H9 (cell line): ENCODE measurements around the gene CCNI2. TPM values are rescaled to one million over a fixed set of nuclear protein-coding genes. Genes with fewer than 3 reads are reported as not detected.

ENCODE experiments used
- DNase-seq: peaks from one replicate; pipeline ENCODE4 v3.0.0-alpha.2; 2017
- H2AFZ ChIP-seq: one replicate; pipeline ENCODE4 v1.6.1; 2013; ENCODE audit warnings: mild to moderate bottlenecking, low read length, control low read depth, moderate library complexity
- H2AK5ac ChIP-seq: 2 replicates; pipeline ENCODE4 v1.6.1; 2013; ENCODE audit warnings: low read length, control low read depth, mixed read lengths; ENCODE audit not compliant: insufficient read length
- H2BK120ac ChIP-seq: one replicate; pipeline ENCODE4 v1.6.1; 2013; ENCODE audit warnings: low read depth, mild to moderate bottlenecking, low read length, control low read depth, inconsistent platforms; ENCODE audit not compliant: poor library complexity, severe bottlenecking
- H2BK12ac ChIP-seq: 2 replicates; pipeline ENCODE4 v1.6.1; 2013; ENCODE audit warnings: low read length, control low read depth, mixed read lengths, low read depth; ENCODE audit not compliant: insufficient read length
- H2BK15ac ChIP-seq: 2 replicates; pipeline ENCODE4 v1.6.1; 2013; ENCODE audit warnings: low read depth, low read length, control low read depth
- H2BK20ac ChIP-seq: one replicate; pipeline ENCODE4 v1.6.1; 2013; ENCODE audit warnings: low read depth, mild to moderate bottlenecking, low read length, control low read depth, inconsistent platforms; ENCODE audit not compliant: poor library complexity, severe bottlenecking
- H2BK5ac ChIP-seq: 2 replicates; pipeline ENCODE4 v1.6.1; 2013; ENCODE audit warnings: low read length, control low read depth, mixed read lengths; ENCODE audit not compliant: insufficient read length
- H3K14ac ChIP-seq: 2 replicates; pipeline ENCODE4 v1.6.1; 2013; ENCODE audit warnings: low read length, control low read depth; ENCODE audit not compliant: insufficient read depth
- H3K18ac ChIP-seq: 2 replicates; pipeline ENCODE4 v1.6.1; 2013; ENCODE audit warnings: low read depth, mild to moderate bottlenecking, mixed read lengths, low read length, control low read depth; ENCODE audit not compliant: insufficient read length
- H3K23ac ChIP-seq: 2 replicates; pipeline ENCODE4 v1.6.1; 2013; ENCODE audit warnings: low read length, control low read depth, mixed read lengths, low read depth; ENCODE audit not compliant: insufficient read length
- H3K23me2 ChIP-seq: 2 replicates; pipeline ENCODE4 v1.6.1; 2013; ENCODE audit warnings: low read depth, mild to moderate bottlenecking, mixed read lengths, low read length, control low read depth; ENCODE audit not compliant: insufficient read length, poor library complexity, severe bottlenecking
- H3K27ac ChIP-seq: 2 replicates; pipeline ENCODE4 v1.5.1; 2013; ENCODE audit warnings: low read length, control low read depth, mixed read lengths, low read depth; ENCODE audit not compliant: insufficient read length
- H3K27me3 ChIP-seq: 2 replicates; pipeline ENCODE4 v1.6.1; 2013; ENCODE audit warnings: low read length, control low read depth, inconsistent platforms; ENCODE audit not compliant: insufficient read depth
- H3K4ac ChIP-seq: 2 replicates; pipeline ENCODE4 v1.6.1; 2013; ENCODE audit warnings: low read depth, mild to moderate bottlenecking, control low read depth, inconsistent platforms, low read length, moderate library complexity
- H3K4me1 ChIP-seq: 2 replicates; pipeline ENCODE4 v1.6.1; 2013; ENCODE audit warnings: low read length, control low read depth, inconsistent platforms; ENCODE audit not compliant: insufficient read depth
- H3K4me2 ChIP-seq: 2 replicates; pipeline ENCODE4 v1.6.1; 2013; ENCODE audit warnings: low read length, control low read depth, mixed read lengths; ENCODE audit not compliant: insufficient read length, insufficient read depth
- H3K56ac ChIP-seq: 2 replicates; pipeline ENCODE4 v1.6.1; 2013; ENCODE audit warnings: low read depth, mild to moderate bottlenecking, mixed read lengths, low read length, control low read depth; ENCODE audit not compliant: insufficient read length
- H3K79me1 ChIP-seq: 2 replicates; pipeline ENCODE4 v1.6.1; 2013; ENCODE audit warnings: low read depth, mild to moderate bottlenecking, moderate library complexity, low read length, control low read depth, inconsistent platforms; ENCODE audit not compliant: insufficient read depth, poor library complexity, severe bottlenecking
- H3K79me2 ChIP-seq: 2 replicates; pipeline ENCODE4 v1.6.1; 2013; ENCODE audit warnings: low read length, control low read depth, inconsistent platforms; ENCODE audit not compliant: insufficient read depth
- H3K9ac ChIP-seq: 2 replicates; pipeline ENCODE4 v1.6.1; 2013; ENCODE audit warnings: low read length, control low read depth, mixed read lengths; ENCODE audit not compliant: insufficient read length; ENCODE audit errors: extremely low read depth
- H3K9me3 ChIP-seq: one replicate; pipeline ENCODE4 v1.6.1; 2013; ENCODE audit warnings: low read depth, low read length, inconsistent platforms; ENCODE audit not compliant: control insufficient read depth
- H3T11ph ChIP-seq: one replicate; pipeline ENCODE4 v1.6.1; 2013; ENCODE audit warnings: mild to moderate bottlenecking, low read length, control low read depth, inconsistent platforms
- H4K20me1 ChIP-seq: one replicate; pipeline ENCODE4 v1.6.1; 2013; ENCODE audit not compliant: control insufficient read depth, insufficient read length, insufficient read depth
- H4K5ac ChIP-seq: 2 replicates; pipeline ENCODE4 v1.6.1; 2013; ENCODE audit warnings: low read depth, mild to moderate bottlenecking, mixed read lengths, low read length, control low read depth; ENCODE audit not compliant: insufficient read length
- H4K8ac ChIP-seq: replicated peaks from 2 replicates; pipeline ENCODE4 v1.6.1; 2013; ENCODE audit warnings: low read length, control low read depth, mixed read lengths, low read depth; ENCODE audit not compliant: insufficient read length
- H4K91ac ChIP-seq: 2 replicates; pipeline ENCODE4 v1.6.1; 2013; ENCODE audit warnings: low read depth, mild to moderate bottlenecking, moderate library complexity, mixed read lengths, low read length, control low read depth; ENCODE audit not compliant: insufficient read length
- H3K27ac Mint-ChIP-seq, 3 experiments: 2 replicates in 2 of 3; 3 replicates in 1 of 3; pipeline ENCODE4 v1.8.0; 2020 to 2021; ENCODE audit warnings: mixed read lengths in 3 of 3, mild to moderate bottlenecking in 1 of 3, moderate library complexity in 1 of 3
- H3K27me3 Mint-ChIP-seq: 2 replicates; pipeline ENCODE4 v1.8.0; 2021; ENCODE audit warnings: low read depth, mild to moderate bottlenecking, moderate library complexity, mixed read lengths
- H3K36me3 Mint-ChIP-seq, 3 experiments: 2 replicates in 2 of 3; 3 replicates in 1 of 3; pipeline ENCODE4 v1.8.0; 2020 to 2021; ENCODE audit warnings: low read depth in 3 of 3, mixed read lengths in 3 of 3; ENCODE audit not compliant: insufficient read depth in 1 of 3
- H3K4me1 Mint-ChIP-seq, 2 experiments: 2 replicates each; pipeline ENCODE4 v1.8.0; 2020; ENCODE audit warnings: mixed read lengths in 2 of 2
- H3K4me3 Mint-ChIP-seq, 2 experiments: 2 replicates in 1 of 2; 3 replicates in 1 of 2; pipeline ENCODE4 v1.8.0; 2020 to 2021; ENCODE audit warnings: mild to moderate bottlenecking in 2 of 2, mixed read lengths in 2 of 2, moderate library complexity in 1 of 2
- H3K9me3 Mint-ChIP-seq, 2 experiments: 2 replicates in 1 of 2; 3 replicates in 1 of 2; pipeline ENCODE4 v1.8.0; 2020; ENCODE audit warnings: mild to moderate bottlenecking in 2 of 2, mixed read lengths in 2 of 2, moderate library complexity in 1 of 2
- WGBS: extraction: QIAGEN DNeasy Blood & Tissue Kit; methylation state at CpG from one replicate; pipeline ENCODE4 v1.1.7; 2013; ENCODE audit warnings: missing lambda C conversion rate, low lambda C conversion rate, mixed read lengths; ENCODE audit not compliant: insufficient read length; ENCODE audit errors: extremely low coverage; 5-methylcytosine and 5-hydroxymethylcytosine counted together
- total RNA-seq: library from RNA; stranded (reverse); gene quantifications from 2 replicates; pipeline ENCODE4 v1.2.1, GENCODE V29; 2021
- TF ChIP-seq, protein P1 (sequence below): fragments of 200-600 bp; sonication (generic); conservative IDR thresholded peaks from 3 replicates; pipeline ENCODE4 v1.8.0; 2021; ENCODE audit warnings: antibody characterized with exemption, mild to moderate bottlenecking

CCNI2 gene
- total RNA-seq, 1 experiment from 2014 or later = 0.57 TPM

DNA sequence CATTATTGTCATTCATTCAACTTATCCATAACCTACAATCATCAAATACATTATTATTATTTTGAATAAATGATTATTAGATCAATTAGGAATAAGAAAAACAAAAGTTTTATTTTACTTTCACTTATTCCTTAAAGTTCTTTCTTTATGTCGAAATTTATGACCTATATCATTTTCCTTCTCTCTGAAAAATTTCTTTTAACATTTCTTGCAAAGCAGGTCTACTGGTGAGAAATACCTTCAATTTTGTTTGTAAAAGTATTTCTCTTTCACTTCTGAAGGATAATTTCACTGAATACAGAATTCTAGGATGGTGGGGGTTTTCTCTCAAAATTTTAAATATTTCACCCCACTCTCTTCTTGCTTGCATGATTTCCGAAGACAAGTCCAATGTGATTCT is 2.6 kb upstream of the CCNI2 start:
- Mint-ChIP-seq H3K9me3 (peaks cover 0 to 7% of the 10 kb centered on the region in 2 experiments; a peak in 1 of 5 replicates), H3K4me3 (no peak overlapping the region), H3K27me3 (peaks cover 58% of the 10 kb centered on the region), H3K36me3 (no peaks in the 10 kb centered on the region; a peak in 1 of 7 replicates), H3K4me1 (peaks cover 0 to 3% of the 10 kb centered on the region in 2 experiments; a peak in 1 of 4 replicates), H3K27ac (no peak overlapping the region)
- Histone ChIP-seq H3K9ac (no peak overlapping the region), H2BK12ac (no peak overlapping the region), H2BK20ac (no peak overlapping the region), H3K79me1 (no peaks in the 10 kb centered on the region), H3K27ac (no peak overlapping the region), H2AFZ (no peak overlapping the region), H4K8ac (no peak overlapping the region), H2BK15ac (no peak overlapping the region), H3K79me2 (no peaks in the 10 kb centered on the region), H3K56ac (no peak overlapping the region), H2BK5ac (no peak overlapping the region), H3T11ph (no peak overlapping the region), H3K9me3 (no peaks in the 10 kb centered on the region), H4K91ac (no peak overlapping the region), H4K20me1 (no peaks in the 10 kb centered on the region), H3K18ac (no peak overlapping the region), H4K5ac (no peak overlapping the region), H2AK5ac (no peak overlapping the region), H3K14ac (no peak overlapping the region), H3K23me2 (peaks cover 6% of the 10 kb centered on the region), H3K4ac (no peak overlapping the region), H3K4me2 (no peak overlapping the region), H3K4me1 (no peaks in the 10 kb centered on the region), H3K23ac (no peak overlapping the region), H3K27me3 (peaks cover 16% of the 10 kb centered on the region; the same call in 1 of the 2 replicates), H2BK120ac (no peak overlapping the region)
- no peak for DNase-seq
- TF ChIP-seq, protein P1, sequence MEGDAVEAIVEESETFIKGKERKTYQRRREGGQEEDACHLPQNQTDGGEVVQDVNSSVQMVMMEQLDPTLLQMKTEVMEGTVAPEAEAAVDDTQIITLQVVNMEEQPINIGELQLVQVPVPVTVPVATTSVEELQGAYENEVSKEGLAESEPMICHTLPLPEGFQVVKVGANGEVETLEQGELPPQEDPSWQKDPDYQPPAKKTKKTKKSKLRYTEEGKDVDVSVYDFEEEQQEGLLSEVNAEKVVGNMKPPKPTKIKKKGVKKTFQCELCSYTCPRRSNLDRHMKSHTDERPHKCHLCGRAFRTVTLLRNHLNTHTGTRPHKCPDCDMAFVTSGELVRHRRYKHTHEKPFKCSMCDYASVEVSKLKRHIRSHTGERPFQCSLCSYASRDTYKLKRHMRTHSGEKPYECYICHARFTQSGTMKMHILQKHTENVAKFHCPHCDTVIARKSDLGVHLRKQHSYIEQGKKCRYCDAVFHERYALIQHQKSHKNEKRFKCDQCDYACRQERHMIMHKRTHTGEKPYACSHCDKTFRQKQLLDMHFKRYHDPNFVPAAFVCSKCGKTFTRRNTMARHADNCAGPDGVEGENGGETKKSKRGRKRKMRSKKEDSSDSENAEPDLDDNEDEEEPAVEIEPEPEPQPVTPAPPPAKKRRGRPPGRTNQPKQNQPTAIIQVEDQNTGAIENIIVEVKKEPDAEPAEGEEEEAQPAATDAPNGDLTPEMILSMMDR = no peak
- no CpG with 5 or more reads among the region's 2 CpGs for WGBS
